Muscle layer of colon (tissue), 2 donors: Measurements from ENCODE around the gene DCLK1.

Source experiments
- H3K27ac ChIP-seq: one replicate; pipeline ENCODE4 v1.7.0; 2013; ENCODE audit warnings: low read depth, mild to moderate bottlenecking, low read length, moderate library complexity
- H3K27me3 ChIP-seq, 2 donors: one replicate each; pipeline ENCODE4 v1.7.0; 2013; ENCODE audit warnings: low read length in 2 of 2, mild to moderate bottlenecking in 2 of 2; ENCODE audit not compliant: insufficient read depth in 2 of 2, control insufficient read depth in 1 of 2
- H3K36me3 ChIP-seq: one replicate; pipeline ENCODE4 v1.7.0; 2013; ENCODE audit warnings: mild to moderate bottlenecking, low read length; ENCODE audit not compliant: insufficient read depth
- H3K4me1 ChIP-seq: one replicate; pipeline ENCODE4 v1.7.0; 2013; ENCODE audit warnings: mild to moderate bottlenecking, low read length; ENCODE audit not compliant: insufficient read depth
- H3K4me3 ChIP-seq, 2 donors: one replicate each; pipeline ENCODE4 v1.7.0; 2013; ENCODE audit warnings: low read length in 2 of 2, low read depth in 1 of 2, mild to moderate bottlenecking in 1 of 2, moderate library complexity in 1 of 2
- H3K9ac ChIP-seq: one replicate; pipeline ENCODE4 v1.7.0; 2013; ENCODE audit warnings: low read length
- H3K9me3 ChIP-seq: one replicate; pipeline ENCODE4 v1.7.0; 2013; ENCODE audit warnings: mild to moderate bottlenecking, low read length
- donor health status: abdominal sarcoma.
- donor health status: Adenocarcinoma of cecum.

Gene DCLK1

GRCh38 chr13:35850569-35850968 lies 280.6 kb downstream of the DCLK1 start:
- H3K4me1 ChIP-seq: peaks cover 8% of the 10 kb centered on the region
- no peaks in the 10 kb centered on the region for H3K36me3 ChIP-seq
- H3K9ac ChIP-seq: no peak overlapping the region
- H3K4me3 ChIP-seq: no peak overlapping the region
- H3K27me3 ChIP-seq: no peaks in the 10 kb centered on the region
- no peak overlapping the region for H3K27ac ChIP-seq
- no peaks in the 10 kb centered on the region for H3K9me3 ChIP-seq

DNA sequence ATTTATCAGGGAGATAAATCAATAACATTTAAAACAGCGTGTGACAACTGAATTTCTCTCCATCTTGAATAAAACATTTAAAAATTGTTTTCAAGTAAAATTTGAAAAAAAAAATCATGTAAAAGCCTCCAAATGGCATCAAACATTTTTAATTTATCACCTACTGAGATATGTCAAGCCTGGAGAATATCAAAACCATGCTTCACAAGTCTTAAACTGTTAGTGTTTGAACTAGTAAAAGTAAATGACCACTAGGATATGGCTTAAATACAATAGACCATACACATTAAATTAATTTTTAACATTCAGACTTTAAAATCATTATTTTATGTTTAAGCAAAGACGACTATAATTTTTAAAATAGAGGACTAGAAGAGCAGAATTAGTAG lies 281.9 kb downstream of the DCLK1 start:
- H3K4me3 ChIP-seq: no peak overlapping the region
- no peaks in the 10 kb centered on the region for H3K27me3 ChIP-seq
- H3K9ac ChIP-seq: no peak overlapping the region
- H3K36me3 ChIP-seq: no peaks in the 10 kb centered on the region
- peaks cover 8% of the 10 kb centered on the region for H3K4me1 ChIP-seq
- H3K27ac ChIP-seq: no peak overlapping the region
- H3K9me3 ChIP-seq: no peaks in the 10 kb centered on the region

- Histone ChIP-seq H3K4me1 (peaks cover 8% of the 10 kb centered on the region), H3K4me3 (no peak overlapping the region), H3K9ac (no peak overlapping the region), H3K9me3 (no peaks in the 10 kb centered on the region), H3K27me3 (no peaks in the 10 kb centered on the region), H3K27ac (no peak overlapping the region), H3K36me3 (no peaks in the 10 kb centered on the region)
Observed at GRCh38 chr13:35848336-35849255, 282.6 kb downstream of the DCLK1 start.

DNA sequence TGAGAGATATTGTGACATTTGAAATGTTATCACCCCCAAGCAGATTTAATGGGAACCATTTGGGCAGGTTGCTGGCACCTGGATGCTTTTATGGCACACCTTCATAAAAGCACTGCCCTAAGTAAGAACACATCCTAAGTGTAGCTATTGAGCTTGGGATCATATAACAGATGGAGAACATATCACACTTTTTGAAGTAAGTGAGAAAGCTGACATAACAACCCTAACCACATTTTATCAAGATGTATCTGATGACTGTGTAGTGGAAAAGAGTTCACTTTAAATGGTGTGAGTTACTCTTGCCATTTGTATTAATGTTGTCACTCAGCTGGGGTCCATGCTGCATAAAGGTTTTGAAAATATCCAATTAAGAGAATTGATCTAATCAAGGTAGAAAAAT lies 287.9 kb downstream of the DCLK1 start:
- H3K4me1 ChIP-seq: peaks cover 4% of the 10 kb centered on the region
- no peak overlapping the region for H3K9ac ChIP-seq
- no peaks in the 10 kb centered on the region for H3K27me3 ChIP-seq
- no peak overlapping the region for H3K4me3 ChIP-seq
- H3K27ac ChIP-seq: no peak overlapping the region
- no peaks in the 10 kb centered on the region for H3K36me3 ChIP-seq
- no peaks in the 10 kb centered on the region for H3K9me3 ChIP-seq

DNA sequence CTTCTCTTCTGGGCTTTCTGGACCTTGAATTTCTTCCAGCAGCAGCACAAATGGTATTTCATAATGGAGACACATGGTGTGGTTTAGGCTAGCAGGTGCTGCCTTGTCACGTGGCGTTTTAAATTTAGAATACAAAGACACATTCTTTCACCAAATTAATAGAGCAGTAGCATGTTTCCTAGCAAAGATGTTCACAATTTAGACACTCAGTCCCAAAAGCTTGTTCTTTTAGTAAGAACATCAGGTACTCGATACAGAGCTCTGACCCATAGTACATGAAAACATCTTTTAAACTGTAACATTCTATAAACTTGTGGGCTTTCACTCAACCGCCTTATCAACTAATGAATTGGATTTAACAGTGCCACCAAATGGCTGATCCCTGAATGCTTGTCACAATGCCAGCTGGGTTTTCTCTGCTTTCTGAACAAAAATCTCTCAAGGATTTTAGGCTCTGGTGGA lies 290.1 kb downstream of the DCLK1 start:
- Histone ChIP-seq H3K4me1 (no peaks in the 10 kb centered on the region), H3K4me3 (no peak overlapping the region), H3K27ac (no peak overlapping the region), H3K36me3 (no peaks in the 10 kb centered on the region), H3K27me3 (no peaks in the 10 kb centered on the region), H3K9ac (no peak overlapping the region), H3K9me3 (no peaks in the 10 kb centered on the region)

DNA sequence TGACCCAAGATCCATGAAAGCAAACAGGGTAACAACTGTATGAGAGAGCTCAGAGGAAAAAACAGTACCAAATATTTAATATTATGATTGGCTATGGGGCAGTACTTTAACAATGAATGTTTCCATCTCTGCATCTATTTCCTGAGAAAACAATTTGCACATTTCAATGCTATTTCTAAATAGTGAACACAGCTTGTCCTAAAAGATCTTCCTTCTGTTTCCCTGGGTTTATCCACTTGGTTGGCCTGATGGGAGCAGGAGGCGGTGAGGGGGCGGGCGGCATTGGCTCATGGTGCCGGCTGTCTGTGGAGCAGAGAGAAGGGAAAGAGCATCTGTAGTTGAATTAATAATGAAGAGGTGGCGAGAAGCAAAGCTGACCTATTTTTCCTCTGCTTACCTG lies 291.4 kb downstream of the DCLK1 start:
- H3K27me3 ChIP-seq: no peaks in the 10 kb centered on the region
- no peak overlapping the region for H3K4me3 ChIP-seq
- no peaks in the 10 kb centered on the region for H3K4me1 ChIP-seq
- no peaks in the 10 kb centered on the region for H3K9me3 ChIP-seq
- no peak overlapping the region for H3K27ac ChIP-seq
- no peak overlapping the region for H3K9ac ChIP-seq
- H3K36me3 ChIP-seq: no peaks in the 10 kb centered on the region

DNA sequence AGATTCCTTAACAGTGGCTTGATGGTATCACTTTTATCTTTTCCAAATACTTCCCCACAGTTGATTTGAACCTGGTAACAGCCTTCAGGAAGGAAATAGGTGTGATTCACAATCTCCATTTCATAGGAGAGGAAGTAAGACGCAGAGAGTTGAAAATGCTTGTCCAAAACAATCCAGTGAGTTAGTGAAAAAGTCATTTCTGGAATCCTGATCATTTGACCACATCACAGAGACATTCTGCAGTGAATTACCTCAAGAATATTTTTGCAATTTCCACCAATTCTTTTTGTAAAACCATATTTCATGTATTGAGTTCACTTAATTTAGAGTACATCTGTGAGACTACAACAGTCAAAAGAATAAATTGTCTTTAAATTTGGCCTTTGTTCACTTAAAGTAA lies 292.8 kb downstream of the DCLK1 start:
- Histone ChIP-seq H3K4me1 (no peaks in the 10 kb centered on the region), H3K4me3 (no peak overlapping the region), H3K27me3 (no peaks in the 10 kb centered on the region), H3K9me3 (no peaks in the 10 kb centered on the region), H3K9ac (no peak overlapping the region), H3K36me3 (no peaks in the 10 kb centered on the region), H3K27ac (no peak overlapping the region)

DNA sequence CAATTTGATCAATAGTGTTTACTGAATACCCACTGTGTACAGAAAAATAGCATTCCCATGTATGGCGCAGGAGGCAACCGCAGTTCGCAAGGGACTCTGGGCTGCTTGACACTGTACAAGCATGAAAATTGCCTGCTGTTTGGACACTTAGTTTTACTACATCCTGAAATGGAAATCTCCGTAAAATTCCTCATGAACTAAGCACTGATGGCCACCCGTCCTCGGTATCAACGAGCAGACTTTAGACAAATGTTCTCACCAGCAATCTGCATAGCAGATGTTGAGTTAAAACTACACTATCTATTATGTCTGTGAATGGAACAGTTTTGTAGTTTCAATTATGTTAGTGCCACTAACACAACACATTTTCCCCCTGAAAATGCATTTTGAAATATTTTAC lies 294.7 kb downstream of the DCLK1 start:
- Histone ChIP-seq H3K9ac (no peak overlapping the region), H3K4me3 (no peak overlapping the region), H3K36me3 (no peaks in the 10 kb centered on the region), H3K4me1 (no peaks in the 10 kb centered on the region), H3K9me3 (no peaks in the 10 kb centered on the region), H3K27me3 (no peaks in the 10 kb centered on the region), H3K27ac (no peak overlapping the region)

GRCh38 chr13:35835989-35836388 lies 295.2 kb downstream of the DCLK1 start:
- H3K4me3 ChIP-seq: no peak overlapping the region
- no peaks in the 10 kb centered on the region for H3K9me3 ChIP-seq
- no peak overlapping the region for H3K9ac ChIP-seq
- no peaks in the 10 kb centered on the region for H3K27me3 ChIP-seq
- no peaks in the 10 kb centered on the region for H3K36me3 ChIP-seq
- H3K27ac ChIP-seq: no peak overlapping the region
- no peaks in the 10 kb centered on the region for H3K4me1 ChIP-seq

- Histone ChIP-seq H3K9me3 (no peaks in the 10 kb centered on the region), H3K36me3 (no peaks in the 10 kb centered on the region), H3K4me3 (no peak overlapping the region), H3K27ac (no peak overlapping the region), H3K9ac (no peak overlapping the region), H3K27me3 (no peaks in the 10 kb centered on the region), H3K4me1 (no peaks in the 10 kb centered on the region)
Observed at GRCh38 chr13:35833608-35834275, 297.4 kb downstream of the DCLK1 start.

- H3K9ac ChIP-seq: no peak overlapping the region
- no peaks in the 10 kb centered on the region for H3K36me3 ChIP-seq
- H3K4me3 ChIP-seq: no peak overlapping the region
- no peak overlapping the region for H3K27ac ChIP-seq
- H3K27me3 ChIP-seq: no peaks in the 10 kb centered on the region
- no peaks in the 10 kb centered on the region for H3K4me1 ChIP-seq
- H3K9me3 ChIP-seq: no peaks in the 10 kb centered on the region
Observed at GRCh38 chr13:35833031-35833430, 298.2 kb downstream of the DCLK1 start.
